ENCODE data around the gene SNPH.

Gene SNPH

GRCh38 chr20:1287787-1288569 lies 21.9 kb downstream of the SNPH start:
- DNase-seq, result no peak

- DNase-seq, result no peak
These were observed 25.2 kb downstream of the SNPH start for GRCh38 chr20:1291191-1291741.

GRCh38 chr20:1292620-1293019 lies 26.5 kb downstream of the SNPH start:
- no peak for DNase-seq

- DNase-seq, result no peak
These were observed 27.7 kb downstream of the SNPH start for GRCh38 chr20:1293641-1294379.

GRCh38 chr20:1294497-1294896 lies 28.4 kb downstream of the SNPH start:
- no peak for DNase-seq

GRCh38 chr20:1295276-1295930 lies 29.3 kb downstream of the SNPH start:
- no peak for DNase-seq

GRCh38 chr20:1296117-1296610 lies 30.1 kb downstream of the SNPH start:
- no peak for DNase-seq

GRCh38 chr20:1296922-1297321 lies 30.8 kb downstream of the SNPH start:
- no peak for DNase-seq

- DNase-seq, result no peak
These were observed 31.4 kb downstream of the SNPH start for GRCh38 chr20:1297486-1297885.

GRCh38 chr20:1298166-1298565 lies 32.1 kb downstream of the SNPH start:
- no peak for DNase-seq

- no peak for DNase-seq
These were observed 32.9 kb downstream of the SNPH start for GRCh38 chr20:1298888-1299511.

- no peak for DNase-seq
These were observed 33.4 kb downstream of the SNPH start for GRCh38 chr20:1299522-1299921.

- DNase-seq, result no peak
These were observed 34.2 kb downstream of the SNPH start for GRCh38 chr20:1300083-1300840.

GRCh38 chr20:1301031-1301529 lies 35.0 kb downstream of the SNPH start:
- no peak for DNase-seq

- DNase-seq, result no peak
These were observed 36.8 kb downstream of the SNPH start for GRCh38 chr20:1302685-1303541.

- no peak for DNase-seq
These were observed 38.8 kb downstream of the SNPH start for GRCh38 chr20:1304710-1305515.

GRCh38 chr20:1305712-1306111 lies 39.6 kb downstream of the SNPH start:
- peak; percentile 51 for DNase-seq

GRCh38 chr20:1306316-1307135 lies 40.4 kb downstream of the SNPH start:
- no peak for DNase-seq

- no peak for DNase-seq
These were observed 41.1 kb downstream of the SNPH start for GRCh38 chr20:1307171-1307570.
